ENCODE data around the gene WASHC2A. TPM values are rescaled to one million over a fixed set of nuclear protein-coding genes. Genes with fewer than 3 reads are reported as not detected.
"Not testable (repeated sequence)": the region's sequence is repeated elsewhere in the genome, so short reads cannot be mapped to it uniquely, and the experiment has no call there.

Gene WASHC2A
- 10 to 100 TPM; 10.7 to 22.0 (median 16.4) TPM for polyA plus RNA-seq

- 0 to 1% (median 1%) methylated on average over 43 to 50 of the region's 73 CpGs for WGBS, 3 donors
- not testable (repeated sequence) for H3K27ac ChIP-seq (ENCODE audit: low read depth, low read length)
These were observed at the start of gene WASHC2A for GRCh38 chr10:50067546-50068351. WASHC2A (plus strand) TSS chr10:50067954; CDS start chr10:50068006, 52 bp downstream.

- H3K27ac ChIP-seq (ENCODE audit: low read depth, low read length), result not testable (repeated sequence)
- WGBS, 3 donors, result 80 to 89% (median 87%) methylated on average over 3 of the region's 3 CpGs
These were observed 48.5 kb upstream of the WASHC2A start for GRCh38 chr10:50019279-50019678.

GRCh38 chr10:50020451-50021024 lies 47.2 kb upstream of the WASHC2A start:
- H3K27ac ChIP-seq (ENCODE audit: low read depth, low read length), result not testable (repeated sequence)
- WGBS, 3 donors, result 78 to 89% (median 89%) methylated on average over 11 to 13 of the region's 13 CpGs

- WGBS, 3 donors, result 63 to 91% (median 83%) methylated on average over 3 of the region's 3 CpGs
- no peak overlapping the region for H3K27ac ChIP-seq (ENCODE audit: low read depth, low read length)
These were observed 46.1 kb upstream of the WASHC2A start for GRCh38 chr10:50021646-50022045.

- 18 to 31% (median 19%) methylated on average over 29 to 30 of the region's 37 CpGs for WGBS, 3 donors
These were observed 42.9 kb upstream of the WASHC2A start for GRCh38 chr10:50024716-50025383.

GRCh38 chr10:50025627-50026026 lies 42.1 kb upstream of the WASHC2A start:
- 91 to 95% (median 92%) methylated on average over 14 of the region's 14 CpGs for WGBS, 3 donors
- H3K27ac ChIP-seq (ENCODE audit: low read depth, low read length), result no peak overlapping the region

More at GRCh38 chr10:50024716-50025383, 42.9 kb upstream of the WASHC2A start:
- not testable (repeated sequence) for H3K27ac ChIP-seq (ENCODE audit: low read depth, low read length)

- 87 to 94% (median 91%) methylated on average over 13 of the region's 13 CpGs for WGBS, 3 donors
- no peak overlapping the region for H3K27ac ChIP-seq (ENCODE audit: low read depth, low read length)
These were observed 40.6 kb upstream of the WASHC2A start for GRCh38 chr10:50027195-50027594.

- 54 to 65% (median 64%) methylated on average over 3 of the region's 3 CpGs for WGBS, 3 donors
These were observed 34.3 kb upstream of the WASHC2A start for GRCh38 chr10:50033481-50033880.

GRCh38 chr10:50035337-50035736 lies 32.4 kb upstream of the WASHC2A start:
- 43 to 52% (median 43%) methylated on average over 4 of the region's 4 CpGs for WGBS, 3 donors
- not testable (repeated sequence) for H3K27ac ChIP-seq (ENCODE audit: low read depth, low read length)

More at GRCh38 chr10:50033481-50033880, 34.3 kb upstream of the WASHC2A start:
- H3K27ac ChIP-seq (ENCODE audit: low read depth, low read length), result no peak overlapping the region

GRCh38 chr10:50044941-50045664 lies 22.7 kb upstream of the WASHC2A start:
- H3K27ac ChIP-seq (ENCODE audit: low read depth, low read length), result no peak overlapping the region
- 61 to 68% (median 67%) methylated on average over 5 of the region's 5 CpGs for WGBS, 3 donors

GRCh38 chr10:50046457-50046856 lies 21.3 kb upstream of the WASHC2A start:
- H3K27ac ChIP-seq (ENCODE audit: low read depth, low read length), result not testable (repeated sequence)
- 73 to 85% (median 83%) methylated on average over 9 of the region's 9 CpGs for WGBS, 3 donors

GRCh38 chr10:50047594-50047993 lies 20.2 kb upstream of the WASHC2A start:
- WGBS, 3 donors, result 62 to 78% (median 71%) methylated on average over 3 to 5 of the region's 5 CpGs
- not testable (repeated sequence) for H3K27ac ChIP-seq (ENCODE audit: low read depth, low read length)

GRCh38 chr10:50051995-50052660 lies 15.6 kb upstream of the WASHC2A start:
- WGBS, 3 donors, result 39 to 73% (median 61%) methylated on average over 3 of the region's 3 CpGs
- not testable (repeated sequence) for H3K27ac ChIP-seq (ENCODE audit: low read depth, low read length)

GRCh38 chr10:50052778-50053376 lies 14.9 kb upstream of the WASHC2A start:
- WGBS, 3 donors, result 40 to 62% (median 56%) methylated on average over 6 of the region's 6 CpGs
- not testable (repeated sequence) for H3K27ac ChIP-seq (ENCODE audit: low read depth, low read length)

- H3K27ac ChIP-seq (ENCODE audit: low read depth, low read length), result not testable (repeated sequence)
- 72 to 80% (median 76%) methylated on average over 5 of the region's 5 CpGs for WGBS, 3 donors
These were observed 12.1 kb upstream of the WASHC2A start for GRCh38 chr10:50055494-50056292.

GRCh38 chr10:50056654-50057053 lies 11.1 kb upstream of the WASHC2A start:
- H3K27ac ChIP-seq (ENCODE audit: low read depth, low read length), result not testable (repeated sequence)

GRCh38 chr10:50058727-50059126 lies 9.0 kb upstream of the WASHC2A start:
- H3K27ac ChIP-seq (ENCODE audit: low read depth, low read length), result not testable (repeated sequence)
- WGBS, 3 donors, result 78 to 93% (median 82%) methylated on average over 1 of the region's 1 CpG

More at GRCh38 chr10:50056654-50057053, 11.1 kb upstream of the WASHC2A start:
- WGBS, 3 donors, result 55 to 83% (median 81%) methylated on average over 8 of the region's 8 CpGs

All from adipose tissue (tissue), 3 donors.